Activated CD8-positive, alpha-beta T cell treated with anti-CD3 and anti-CD28 coated beads for 36 hours (primary cell): Measurements from ENCODE around the gene GIPR. TPM values are rescaled to one million over a fixed set of nuclear protein-coding genes. Genes with fewer than 3 reads are reported as not detected.
"Not testable (repeated sequence)": the region's sequence is repeated elsewhere in the genome, so short reads cannot be mapped to it uniquely, and the experiment has no call there.

Experiments
- ATAC-seq: fragments of 200-7000 bp; cut with Tn5 transposase; one replicate; pipeline ENCODE4 v1.10.0; 2021; ENCODE audit warnings: mild to moderate bottlenecking, moderate library complexity
- CTCF ChIA-PET: fragments of 350-600 bp; sonication (Branson Sonifier 250); formaldehyde crosslinking; loops from one replicate; lab custom pipeline; 2021; ENCODE audit warnings: antibody characterized with exemption; lab: Charles Lee
- POLR2A ChIA-PET: fragments of 350-600 bp; sonication (Branson Sonifier 250); formaldehyde crosslinking; loops from one replicate; lab custom pipeline; 2021; ENCODE audit warnings: antibody characterized with exemption; lab: Charles Lee
- DNase-seq: peaks from one replicate; pipeline ENCODE4 v3.0.0-alpha.2; 2020
- H3K27ac Mint-ChIP-seq: one replicate; pipeline ENCODE4 v1.8.0; 2021; ENCODE audit warnings: mild to moderate bottlenecking, mixed read lengths
- H3K27me3 Mint-ChIP-seq: one replicate; pipeline ENCODE4 v1.8.0; 2021; ENCODE audit warnings: mixed read lengths
- H3K36me3 Mint-ChIP-seq: one replicate; pipeline ENCODE4 v1.8.0; 2021; ENCODE audit warnings: low read depth, mixed read lengths
- H3K4me1 Mint-ChIP-seq: one replicate; pipeline ENCODE4 v1.8.0; 2021; ENCODE audit warnings: low read depth, mixed read lengths
- H3K4me3 Mint-ChIP-seq: one replicate; pipeline ENCODE4 v1.8.0; 2021; ENCODE audit warnings: mild to moderate bottlenecking, moderate library complexity, mixed read lengths
- H3K9me3 Mint-ChIP-seq: one replicate; pipeline ENCODE4 v1.8.0; 2021; ENCODE audit warnings: mixed read lengths
- CTCF ChIP-seq: fragments of 200-600 bp; IDR thresholded peaks from one replicate; pipeline ENCODE4 v1.8.0; 2022; ENCODE audit warnings: antibody characterized with exemption, mild to moderate bottlenecking
- intact Hi-C: fragments of 100-400 bp; cut with micrococcal nuclease; formaldehyde crosslinking; loops from one replicate; pipeline ENCODE4 v1.10.0; 2022
- total RNA-seq, 2 experiments: library from RNA; stranded (reverse); gene quantifications; one replicate each; pipeline ENCODE4 v1.2.3, GENCODE V29; 2021

The GIPR gene, protein sequence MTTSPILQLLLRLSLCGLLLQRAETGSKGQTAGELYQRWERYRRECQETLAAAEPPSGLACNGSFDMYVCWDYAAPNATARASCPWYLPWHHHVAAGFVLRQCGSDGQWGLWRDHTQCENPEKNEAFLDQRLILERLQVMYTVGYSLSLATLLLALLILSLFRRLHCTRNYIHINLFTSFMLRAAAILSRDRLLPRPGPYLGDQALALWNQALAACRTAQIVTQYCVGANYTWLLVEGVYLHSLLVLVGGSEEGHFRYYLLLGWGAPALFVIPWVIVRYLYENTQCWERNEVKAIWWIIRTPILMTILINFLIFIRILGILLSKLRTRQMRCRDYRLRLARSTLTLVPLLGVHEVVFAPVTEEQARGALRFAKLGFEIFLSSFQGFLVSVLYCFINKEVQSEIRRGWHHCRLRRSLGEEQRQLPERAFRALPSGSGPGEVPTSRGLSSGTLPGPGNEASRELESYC
- 1 to 10 TPM; 5.9 to 6.8 TPM for total RNA-seq

- CTCF ChIA-PET = interaction anchor here (0.9 to 2.6 kb wide), 5 partner anchors 14 to 26 kb away, joined by 3 to 9 read pairs (median 5); partner anchors contain the start of gene QPCTL
- H3K27ac Mint-ChIP-seq = peak within 1 kb of the TSS; percentile 60
Observed at GRCh38 chr19:45667620-45668341, at the start of gene GIPR. Gene GIPR (plus strand): TSS chr19:45668221. CDS start chr19:45669521, 1,300 bp downstream.

GRCh38 chr19:45621389-45621788 is 46.6 kb upstream of the GIPR start:
- CTCF ChIA-PET = interaction anchor here (0.6 to 1.0 kb wide), 2 partner anchors 71 to 195 kb away, joined by 3 read pairs; partner anchors contain the start of gene QPCTL
- POLR2A ChIA-PET = interaction anchor here (0.6 kb wide), 1 partner anchor 203 kb away, joined by 3 read pairs; no protein-coding TSS in a partner anchor

More at GRCh38 chr19:45667620-45668341, at the start of gene GIPR:
- H3K27me3 Mint-ChIP-seq = peaks cover 10% of the 10 kb centered on the region
- DNase-seq (peak; percentile 86), ATAC-seq (peak; percentile 86)
- peaks cover 32% of the 10 kb centered on the region for H3K4me1 Mint-ChIP-seq
- peak within 1 kb of the TSS; percentile 79 for H3K4me3 Mint-ChIP-seq
- POLR2A ChIA-PET = interaction anchor here (1.1 to 1.8 kb wide), 3 partner anchors 9 to 25 kb away, joined by 3 to 5 read pairs (median 4); partner anchors contain the start of gene QPCTL
- H3K36me3 Mint-ChIP-seq = no peaks in the 10 kb centered on the region
- intact Hi-C loops = no loop called here
- no peaks in the 10 kb centered on the region for H3K9me3 Mint-ChIP-seq
- TF ChIP-seq CTCF = no peak

DNA sequence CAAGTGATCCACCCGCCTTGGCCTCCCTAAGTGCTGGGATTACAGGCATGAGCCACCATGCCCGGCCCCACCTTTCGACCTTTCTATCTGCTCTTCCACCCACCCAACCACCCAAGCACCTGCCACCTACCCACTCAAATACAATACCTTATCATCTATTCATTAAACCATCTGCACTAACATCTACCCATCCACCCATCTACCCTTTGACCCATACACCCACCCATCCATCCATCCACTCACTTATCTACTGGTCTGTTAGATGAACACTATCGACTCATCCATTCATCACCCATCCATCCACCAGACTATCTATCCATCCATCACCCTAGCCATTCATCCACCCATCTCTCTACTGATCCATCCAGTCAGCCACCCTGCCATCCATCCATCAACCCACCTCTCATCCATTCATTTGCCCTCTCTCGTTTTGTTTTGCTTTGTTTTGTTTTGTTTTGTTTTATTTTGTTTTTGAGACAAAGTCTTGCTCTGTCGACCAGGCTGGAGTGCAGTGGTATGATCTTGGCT is 46.0 kb upstream of the GIPR start:
- Mint-ChIP-seq H3K27ac (peak overlapping the region; percentile 26), H3K36me3 (peaks cover 41% of the 10 kb centered on the region), H3K9me3 (no peaks in the 10 kb centered on the region), H3K27me3 (no peaks in the 10 kb centered on the region), H3K4me3 (no peak overlapping the region), H3K4me1 (peaks cover 10% of the 10 kb centered on the region)
- TF ChIP-seq CTCF = no peak
- ATAC-seq (no peak), DNase-seq (no peak)
- ChIA-PET POLR2A (no interaction called here), CTCF (interaction anchor here (1.0 kb wide), 1 partner anchor 71 kb away, joined by 3 read pairs; the partner anchor contains the start of gene QPCTL)
- intact Hi-C loops = no loop called here

More at GRCh38 chr19:45621389-45621788, 46.6 kb upstream of the GIPR start:
- H3K9me3 Mint-ChIP-seq = no peaks in the 10 kb centered on the region
- TF ChIP-seq CTCF = no peak
- intact Hi-C loops = no loop called here
- H3K27me3 Mint-ChIP-seq = no peaks in the 10 kb centered on the region
- DNase-seq (no peak), ATAC-seq (no peak)
- H3K4me3 Mint-ChIP-seq = no peak overlapping the region
- peaks cover 10% of the 10 kb centered on the region for H3K4me1 Mint-ChIP-seq
- H3K27ac Mint-ChIP-seq = no peak overlapping the region
- H3K36me3 Mint-ChIP-seq = peaks cover 47% of the 10 kb centered on the region

- H3K4me1 Mint-ChIP-seq = peaks cover 10% of the 10 kb centered on the region
- H3K36me3 Mint-ChIP-seq = peaks cover 40% of the 10 kb centered on the region
- ChIA-PET CTCF (no interaction called here), POLR2A (no interaction called here)
- intact Hi-C loops = no loop called here
- DNase-seq (no peak), ATAC-seq (no peak)
- no peaks in the 10 kb centered on the region for H3K27me3 Mint-ChIP-seq
- H3K4me3 Mint-ChIP-seq = no peak overlapping the region
- H3K27ac Mint-ChIP-seq = no peak overlapping the region
- no peaks in the 10 kb centered on the region for H3K9me3 Mint-ChIP-seq
- no peak for TF ChIP-seq CTCF
Observed at GRCh38 chr19:45623984-45624383, 44.0 kb upstream of the GIPR start.

- H3K27ac Mint-ChIP-seq, POLR2A ChIA-PET, intact Hi-C loops, DNase-seq, H3K9me3 Mint-ChIP-seq, H3K27me3 Mint-ChIP-seq, H3K4me3 Mint-ChIP-seq, ATAC-seq: not testable (repeated sequence)
- CTCF ChIA-PET = interaction anchor here (5.5 kb wide), 1 partner anchor 14 kb away, joined by 29 read pairs; no protein-coding TSS in a partner anchor
- peaks cover 44% of the 10 kb centered on the region for H3K36me3 Mint-ChIP-seq
- H3K4me1 Mint-ChIP-seq = peaks cover 24% of the 10 kb centered on the region
Observed at GRCh38 chr19:45628219-45628618, 39.8 kb upstream of the GIPR start.
